Vagina (tissue), 2 donors: Measurements from ENCODE around the gene APPBP2.

Source experiments
- CTCF ChIP-seq, 3 experiments: fragments of 450-650 bp in 2 of 3; fragments of 200-600 bp in 1 of 3; sonication (generic) in 1 of 3; IDR thresholded peaks; one replicate each; pipeline ENCODE4 v1.5.1; 2017 to 2019; ENCODE audit warnings: antibody characterized with exemption in 3 of 3, mild to moderate bottlenecking in 2 of 3, moderate library complexity in 2 of 3
- POLR2A ChIP-seq, 2 donors: fragments of 450-650 bp; IDR thresholded peaks; one replicate each; pipeline ENCODE4 v1.6.1; 2017; ENCODE audit warnings: antibody characterized with exemption in 2 of 2, mild to moderate bottlenecking in 2 of 2, moderate library complexity in 2 of 2

- TF ChIP-seq CTCF (IDR thresholded peaks at IDR 0.05) (no peak), POLR2A (IDR thresholded peaks at IDR 0.05) (no peak)
Measured at GRCh38 chr17:60468371-60468770, 57.7 kb downstream of the APPBP2 start.
